Kidney (tissue), 14 donors: Measurements from ENCODE around the gene KRT40. TPM values are rescaled to one million over a fixed set of nuclear protein-coding genes. Genes with fewer than 3 reads are reported as not detected.
A peak's percentile ranks its signal among the peaks of the same experiment; 100 is the strongest.

ENCODE experiments used
- DNase-seq, 5 donors: peaks; one replicate each; pipeline ENCODE4 v3.0.0-alpha.2; 2013 to 2020
- FAIRE-seq: peaks from 2 replicates; lab custom pipeline; 2012; peaks lifted over from hg19 to GRCh38; lab: Jason Lieb, UNC
- H3K27ac ChIP-seq, 2 donors: one replicate each; pipeline ENCODE4 v1.7.0; 2013; ENCODE audit warnings: low read depth in 2 of 2, low read length in 2 of 2, inconsistent platforms in 1 of 2
- H3K27me3 ChIP-seq: one replicate; pipeline ENCODE4 v1.7.1; 2013; ENCODE audit warnings: low read length, inconsistent platforms; ENCODE audit not compliant: control insufficient read depth, insufficient read depth
- H3K36me3 ChIP-seq, 3 donors: one replicate each; pipeline versions ENCODE4 v1.7.0 to v1.7.1; 2013; ENCODE audit warnings: low read length in 3 of 3, control low read depth in 1 of 3, inconsistent platforms in 1 of 3; ENCODE audit not compliant: insufficient read depth in 3 of 3, control insufficient read depth in 2 of 3
- H3K4me1 ChIP-seq, 3 donors: one replicate each; pipeline versions ENCODE4 v1.7.0 to v1.7.1; 2013; ENCODE audit warnings: low read length in 3 of 3, inconsistent platforms in 1 of 3, low read depth in 1 of 3; ENCODE audit not compliant: control insufficient read depth in 2 of 3, insufficient read depth in 2 of 3
- H3K4me3 ChIP-seq, 3 donors: one replicate each; pipeline versions ENCODE4 v1.7.0 to v1.8.1; 2013; ENCODE audit warnings: low read length in 3 of 3, control low read depth in 1 of 3, inconsistent platforms in 1 of 3
- H3K9ac ChIP-seq, 3 donors: one replicate each; pipeline versions ENCODE4 v1.7.0 to v1.7.1; 2013; ENCODE audit warnings: low read length in 3 of 3, control low read depth in 1 of 3, inconsistent platforms in 1 of 3
- H3K9me3 ChIP-seq, 3 donors: one replicate each; pipeline versions ENCODE4 v1.7.0 to v1.7.1; 2013; ENCODE audit warnings: low read length in 3 of 3, control low read depth in 1 of 3, inconsistent platforms in 1 of 3; ENCODE audit not compliant: control insufficient read depth in 2 of 3, insufficient read depth in 1 of 3
- CTCF ChIP-seq: IDR thresholded peaks from 3 replicates; pipeline ENCODE4 v1.5.1; 2012; ENCODE audit warnings: mild to moderate bottlenecking, moderate library complexity, borderline replicate concordance; ENCODE audit not compliant: insufficient read depth; ENCODE audit errors: extremely low read depth
- intact Hi-C: fragments of 100-400 bp; cut with DNase I; formaldehyde crosslinking; loops from one replicate; pipeline ENCODE4 v1.11.1; 2022
- polyA plus RNA-seq: library from polyadenylated mRNA; stranded (reverse); fragments of 350-450 nt; fragmentation: Illumina TruSeq; extraction: RNeasy Lipid Tissue Mini Kit (QIAGEN cat#74804); gene quantifications from one replicate; pipeline ENCODE4 v1.2.3, GENCODE V29; 2014; ENCODE audit warnings: low read depth, low replicate concordance; ENCODE audit not compliant: insufficient read depth
- total RNA-seq: library from RNA; stranded (reverse); fragmentation: NEBNext Ultra II Directional; extraction: Animal tissue kit (Norgen Biotek cat#: 25700); gene quantifications from one replicate; pipeline ENCODE4 v1.2.1, GENCODE V29; 2021
- donor health status: control.
- donor health status: control.
- donor health status: control.
- donor health status: control.
- donor health status: control.
- donor health status: DM: yes; HTN: yes; CAD: no.
- donor health status: Normal renal cell carcinoma (clear cell type).

The KRT40 gene
- total and polyA plus RNA-seq, 2 donors from 2014 or later = not detected

GRCh38 chr17:40949418-40949817, 34.7 kb downstream of the KRT40 start:
- no peak overlapping the region for H3K27ac ChIP-seq
- DNase-seq = peak in 3 of 5 donors; percentile 29 to 77 (median 62)
- FAIRE-seq = no peak
- no peaks in the 10 kb centered on the region for H3K27me3 ChIP-seq
- intact Hi-C loops = no loop called here
- H3K36me3 ChIP-seq = no peaks in the 10 kb centered on the region
- H3K4me1 ChIP-seq = no peaks in the 10 kb centered on the region
- H3K9ac ChIP-seq = no peak overlapping the region
- no peak for TF ChIP-seq CTCF
- no peak overlapping the region for H3K4me3 ChIP-seq
- no peaks in the 10 kb centered on the region for H3K9me3 ChIP-seq

- Histone ChIP-seq H3K9ac (no peak overlapping the region), H3K4me3 (no peak overlapping the region), H3K4me1 (no peaks in the 10 kb centered on the region), H3K36me3 (no peaks in the 10 kb centered on the region), H3K27ac (no peak overlapping the region), H3K9me3 (no peaks in the 10 kb centered on the region), H3K27me3 (no peaks in the 10 kb centered on the region)
- no peak for TF ChIP-seq CTCF
- no peak for FAIRE-seq
- DNase-seq = no peak
- intact Hi-C loops = no loop called here
Observed at GRCh38 chr17:40947929-40948328, 36.2 kb downstream of the KRT40 start.

- TF ChIP-seq CTCF = no peak
- intact Hi-C loops = no loop called here
- H3K4me3 ChIP-seq = no peak overlapping the region
- H3K4me1 ChIP-seq = no peaks in the 10 kb centered on the region
- no peak for FAIRE-seq
- no peak overlapping the region for H3K27ac ChIP-seq
- DNase-seq = no peak
- no peaks in the 10 kb centered on the region for H3K36me3 ChIP-seq
- H3K27me3 ChIP-seq = no peaks in the 10 kb centered on the region
- H3K9ac ChIP-seq = no peak overlapping the region
- H3K9me3 ChIP-seq = no peaks in the 10 kb centered on the region
Observed at GRCh38 chr17:40945414-40945813, 38.7 kb downstream of the KRT40 start.

GRCh38 chr17:40944531-40944930, 39.6 kb downstream of the KRT40 start:
- Histone ChIP-seq H3K27me3 (no peaks in the 10 kb centered on the region), H3K4me1 (no peaks in the 10 kb centered on the region), H3K4me3 (no peak overlapping the region), H3K9ac (no peak overlapping the region), H3K36me3 (no peaks in the 10 kb centered on the region), H3K27ac (no peak overlapping the region), H3K9me3 (no peaks in the 10 kb centered on the region)
- TF ChIP-seq CTCF = no peak
- intact Hi-C loops = no loop called here
- DNase-seq (no peak), FAIRE-seq (no peak)
